Astrocyte (in vitro differentiated cells and primary cell): ENCODE measurements around the gene ADORA1. TPM values are rescaled to one million over a fixed set of nuclear protein-coding genes. Genes with fewer than 3 reads are reported as not detected.

Experiments
- DNase-seq: peaks from one replicate; pipeline ENCODE4 v3.0.0-alpha.2; 2010; ENCODE audit warnings: low read depth
- FAIRE-seq: peaks from 2 replicates; lab custom pipeline; 2011; peaks lifted over from hg19 to GRCh38; lab: Jason Lieb, UNC
- H2AFZ ChIP-seq: 2 replicates; pipeline ENCODE4 v1.6.0; 2012; ENCODE audit warnings: low read depth, low read length, inconsistent platforms
- H3K27ac ChIP-seq: 2 replicates; pipeline ENCODE4 v1.5.1; 2011; ENCODE audit warnings: low read depth, low read length, inconsistent platforms
- H3K27me3 ChIP-seq: 2 replicates; pipeline ENCODE4 v1.6.0; 2011; ENCODE audit warnings: low read length, inconsistent platforms; ENCODE audit not compliant: insufficient read depth
- H3K36me3 ChIP-seq: 2 replicates; pipeline ENCODE4 v1.5.1; 2011; ENCODE audit warnings: low read length, inconsistent platforms; ENCODE audit not compliant: insufficient read depth
- H3K4me1 ChIP-seq: 2 replicates; pipeline ENCODE4 v1.5.1; 2011; ENCODE audit warnings: low read length, inconsistent platforms; ENCODE audit not compliant: insufficient read depth
- H3K4me2 ChIP-seq: 2 replicates; pipeline ENCODE4 v1.6.0; 2012; ENCODE audit warnings: low read length, inconsistent platforms
- H3K4me3 ChIP-seq: 2 replicates; pipeline ENCODE4 v1.5.1; 2011; ENCODE audit warnings: low read depth, mild to moderate bottlenecking, low read length, inconsistent platforms; ENCODE audit not compliant: insufficient read depth
- H3K79me2 ChIP-seq: 2 replicates; pipeline ENCODE4 v1.6.0; 2012; ENCODE audit warnings: mild to moderate bottlenecking, low read length, inconsistent platforms; ENCODE audit not compliant: insufficient read depth
- H3K9ac ChIP-seq: 2 replicates; pipeline ENCODE4 v1.6.0; 2012; ENCODE audit warnings: mild to moderate bottlenecking, low read length, inconsistent platforms
- H3K9me3 ChIP-seq: 2 replicates; pipeline ENCODE4 v1.5.1; 2012; ENCODE audit warnings: low read depth, mild to moderate bottlenecking, low read length, inconsistent platforms; ENCODE audit not compliant: insufficient read depth
- H4K20me1 ChIP-seq: 2 replicates; pipeline ENCODE4 v1.6.0; 2012; ENCODE audit warnings: low read length, inconsistent platforms; ENCODE audit not compliant: insufficient read depth
- H3K27ac Mint-ChIP-seq: one replicate; pipeline ENCODE4 v1.8.0; 2021; ENCODE audit warnings: mild to moderate bottlenecking, mixed read lengths; ENCODE audit not compliant: unreplicated experiment
- H3K27me3 Mint-ChIP-seq: one replicate; pipeline ENCODE4 v1.8.0; 2021; ENCODE audit warnings: low read depth, mixed read lengths; ENCODE audit not compliant: unreplicated experiment
- H3K36me3 Mint-ChIP-seq: one replicate; pipeline ENCODE4 v1.8.0; 2021; ENCODE audit warnings: low read depth, mixed read lengths; ENCODE audit not compliant: unreplicated experiment
- H3K4me1 Mint-ChIP-seq: one replicate; pipeline ENCODE4 v1.8.0; 2021; ENCODE audit warnings: low read depth, mixed read lengths; ENCODE audit not compliant: unreplicated experiment
- H3K4me3 Mint-ChIP-seq: one replicate; pipeline ENCODE4 v1.8.0; 2021; ENCODE audit warnings: mild to moderate bottlenecking, moderate library complexity, mixed read lengths; ENCODE audit not compliant: unreplicated experiment
- H3K9me3 Mint-ChIP-seq: one replicate; pipeline ENCODE4 v1.8.0; 2021; ENCODE audit warnings: mild to moderate bottlenecking, mixed read lengths; ENCODE audit not compliant: unreplicated experiment
- EZH2 ChIP-seq: IDR thresholded peaks from 2 replicates; pipeline ENCODE4 v1.6.1; 2012; ENCODE audit warnings: mild to moderate bottlenecking, low read length, inconsistent platforms; ENCODE audit not compliant: insufficient read depth
- total RNA-seq: library from RNA; stranded (reverse); gene quantifications from 2 replicates; pipeline ENCODE4 v1.2.1, GENCODE V29; 2021
- TF ChIP-seq, protein P1 (sequence below): IDR thresholded peaks from 2 replicates; pipeline ENCODE4 v1.5.1; 2011; ENCODE audit warnings: low read depth, mild to moderate bottlenecking, inconsistent platforms, low read length, moderate library complexity; ENCODE audit not compliant: insufficient read depth

ADORA1 gene
- total RNA-seq, 1 donor from 2014 or later = 5.7 TPM

DNA sequence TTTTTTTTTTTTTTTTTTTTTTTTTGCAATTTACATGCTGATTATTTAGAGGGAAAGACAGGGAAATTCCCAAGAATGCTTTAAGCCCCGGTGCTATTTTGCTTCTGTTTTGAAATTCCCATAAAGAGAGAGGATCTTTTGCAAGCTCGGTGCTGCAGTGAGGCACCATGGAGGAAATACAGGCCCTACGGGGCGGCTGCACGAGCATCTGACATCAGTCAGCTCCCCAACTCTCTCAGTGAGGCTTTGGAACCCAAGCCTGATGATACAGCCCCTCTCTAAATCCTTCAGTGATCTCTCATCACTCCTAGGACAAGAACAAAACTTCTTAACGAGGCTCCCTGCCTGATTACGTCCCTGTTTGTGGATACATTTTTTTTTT is 59.8 kb downstream of the ADORA1 start:
- no peak overlapping the region for H3K4me3 ChIP-seq
- H3K36me3 ChIP-seq = no peaks in the 10 kb centered on the region
- Mint-ChIP-seq H3K27ac (no peak overlapping the region), H3K4me1 (peaks cover 11% of the 10 kb centered on the region), H3K36me3 (no peaks in the 10 kb centered on the region), H3K9me3 (no peaks in the 10 kb centered on the region), H3K27me3 (peaks cover 11% of the 10 kb centered on the region), H3K4me3 (no peak overlapping the region)
- H3K9me3 ChIP-seq = no peaks in the 10 kb centered on the region
- H3K4me2 ChIP-seq = no peak overlapping the region
- no peak overlapping the region for H2AFZ ChIP-seq
- no peak for TF ChIP-seq EZH2
- TF ChIP-seq, protein P1, sequence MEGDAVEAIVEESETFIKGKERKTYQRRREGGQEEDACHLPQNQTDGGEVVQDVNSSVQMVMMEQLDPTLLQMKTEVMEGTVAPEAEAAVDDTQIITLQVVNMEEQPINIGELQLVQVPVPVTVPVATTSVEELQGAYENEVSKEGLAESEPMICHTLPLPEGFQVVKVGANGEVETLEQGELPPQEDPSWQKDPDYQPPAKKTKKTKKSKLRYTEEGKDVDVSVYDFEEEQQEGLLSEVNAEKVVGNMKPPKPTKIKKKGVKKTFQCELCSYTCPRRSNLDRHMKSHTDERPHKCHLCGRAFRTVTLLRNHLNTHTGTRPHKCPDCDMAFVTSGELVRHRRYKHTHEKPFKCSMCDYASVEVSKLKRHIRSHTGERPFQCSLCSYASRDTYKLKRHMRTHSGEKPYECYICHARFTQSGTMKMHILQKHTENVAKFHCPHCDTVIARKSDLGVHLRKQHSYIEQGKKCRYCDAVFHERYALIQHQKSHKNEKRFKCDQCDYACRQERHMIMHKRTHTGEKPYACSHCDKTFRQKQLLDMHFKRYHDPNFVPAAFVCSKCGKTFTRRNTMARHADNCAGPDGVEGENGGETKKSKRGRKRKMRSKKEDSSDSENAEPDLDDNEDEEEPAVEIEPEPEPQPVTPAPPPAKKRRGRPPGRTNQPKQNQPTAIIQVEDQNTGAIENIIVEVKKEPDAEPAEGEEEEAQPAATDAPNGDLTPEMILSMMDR = no peak
- no peaks in the 10 kb centered on the region for H3K27me3 ChIP-seq
- no peaks in the 10 kb centered on the region for H3K4me1 ChIP-seq
- no peak overlapping the region for H3K9ac ChIP-seq
- FAIRE-seq (no peak), DNase-seq (no peak)
- no peak overlapping the region for H3K27ac ChIP-seq
- H3K79me2 ChIP-seq = no peaks in the 10 kb centered on the region
- no peaks in the 10 kb centered on the region for H4K20me1 ChIP-seq

GRCh38 chr1:203187689-203188264 is 60.3 kb downstream of the ADORA1 start:
- no peak overlapping the region for H2AFZ ChIP-seq
- Mint-ChIP-seq H3K36me3 (no peaks in the 10 kb centered on the region), H3K27ac (no peak overlapping the region), H3K27me3 (peaks cover 9% of the 10 kb centered on the region), H3K4me3 (no peak overlapping the region), H3K4me1 (peaks cover 11% of the 10 kb centered on the region), H3K9me3 (no peaks in the 10 kb centered on the region)
- FAIRE-seq (no peak), DNase-seq (no peak)
- H3K36me3 ChIP-seq = no peaks in the 10 kb centered on the region
- H3K27ac ChIP-seq = no peak overlapping the region
- H3K9me3 ChIP-seq = no peaks in the 10 kb centered on the region
- no peaks in the 10 kb centered on the region for H3K79me2 ChIP-seq
- H3K9ac ChIP-seq = no peak overlapping the region
- no peak overlapping the region for H3K4me3 ChIP-seq
- no peaks in the 10 kb centered on the region for H4K20me1 ChIP-seq
- no peak overlapping the region for H3K4me2 ChIP-seq
- H3K27me3 ChIP-seq = no peaks in the 10 kb centered on the region
- H3K4me1 ChIP-seq = no peaks in the 10 kb centered on the region
- TF ChIP-seq, protein P1 = no peak
- no peak for TF ChIP-seq EZH2

- H3K27me3 ChIP-seq = no peaks in the 10 kb centered on the region
- no peak overlapping the region for H3K27ac ChIP-seq
- no peak for DNase-seq
- no peak for FAIRE-seq
- H3K9me3 ChIP-seq = no peaks in the 10 kb centered on the region
- TF ChIP-seq EZH2 = no peak
- H3K9ac ChIP-seq = no peak overlapping the region
- no peak overlapping the region for H3K27ac Mint-ChIP-seq
- no peaks in the 10 kb centered on the region for H4K20me1 ChIP-seq
- H3K4me1 ChIP-seq = no peaks in the 10 kb centered on the region
- H3K4me2 ChIP-seq = no peak overlapping the region
- H3K27me3 Mint-ChIP-seq = peaks cover 5% of the 10 kb centered on the region
- no peak overlapping the region for H3K4me3 Mint-ChIP-seq
- no peaks in the 10 kb centered on the region for H3K79me2 ChIP-seq
- no peaks in the 10 kb centered on the region for H3K9me3 Mint-ChIP-seq
- no peak overlapping the region for H3K4me3 ChIP-seq
- no peaks in the 10 kb centered on the region for H3K36me3 Mint-ChIP-seq
- H2AFZ ChIP-seq = no peak overlapping the region
- no peaks in the 10 kb centered on the region for H3K36me3 ChIP-seq
- H3K4me1 Mint-ChIP-seq = peaks cover 11% of the 10 kb centered on the region
Measured at GRCh38 chr1:203188686-203189232, 61.2 kb downstream of the ADORA1 start.
